Mesenchymal stem cell (in vitro differentiated cells and primary cell): ENCODE results near the gene RIPPLY3.
"Not testable (repeated sequence)": the region's sequence is repeated elsewhere in the genome, so short reads cannot be mapped to it uniquely, and the experiment has no call there.

Experiments
- DNase-seq: peaks from one replicate; pipeline ENCODE4 v3.0.0-alpha.2; 2013
- H2AFZ ChIP-seq: one replicate; pipeline ENCODE4 v1.6.1; 2013; ENCODE audit warnings: low read depth, mild to moderate bottlenecking, control low read depth, inconsistent platforms, low read length, moderate library complexity
- H2AK5ac ChIP-seq: 2 replicates; pipeline ENCODE4 v1.6.1; 2013; ENCODE audit warnings: low read length, moderate library complexity, mild to moderate bottlenecking, inconsistent platforms; ENCODE audit not compliant: severe bottlenecking
- H2BK120ac ChIP-seq: one replicate; pipeline ENCODE4 v1.6.1; 2013; ENCODE audit warnings: low read depth, mild to moderate bottlenecking, inconsistent platforms, low read length, moderate library complexity
- H2BK12ac ChIP-seq, 2 experiments: one replicate each; pipeline ENCODE4 v1.6.1; 2013; ENCODE audit warnings: inconsistent platforms in 2 of 2, low read length in 2 of 2, mild to moderate bottlenecking in 2 of 2, moderate library complexity in 2 of 2, control low read depth in 1 of 2
- H2BK15ac ChIP-seq: one replicate; pipeline ENCODE4 v1.6.1; 2013; ENCODE audit warnings: mild to moderate bottlenecking, low read depth, inconsistent platforms; ENCODE audit not compliant: poor library complexity, severe bottlenecking
- H2BK5ac ChIP-seq: 2 replicates; pipeline ENCODE4 v1.6.1; 2013; ENCODE audit warnings: low read depth, mild to moderate bottlenecking, low read length, control low read depth, inconsistent platforms; ENCODE audit not compliant: poor library complexity, severe bottlenecking
- H3K14ac ChIP-seq, 2 experiments: one replicate each; pipeline ENCODE4 v1.6.1; 2013; ENCODE audit warnings: inconsistent platforms in 2 of 2, low read length in 2 of 2, control low read depth in 1 of 2, mild to moderate bottlenecking in 1 of 2, moderate library complexity in 1 of 2
- H3K18ac ChIP-seq, 2 experiments: one replicate each; pipeline ENCODE4 v1.6.1; 2013; ENCODE audit warnings: inconsistent platforms in 2 of 2, low read length in 2 of 2, control low read depth in 1 of 2, low read depth in 1 of 2, mild to moderate bottlenecking in 1 of 2
- H3K23ac ChIP-seq, 2 experiments: one replicate each; pipeline ENCODE4 v1.6.1; 2013; ENCODE audit warnings: inconsistent platforms in 2 of 2, low read length in 2 of 2, mild to moderate bottlenecking in 2 of 2, moderate library complexity in 2 of 2, control low read depth in 1 of 2
- H3K27ac ChIP-seq: 2 replicates; pipeline ENCODE4 v1.5.1; 2013; ENCODE audit warnings: mild to moderate bottlenecking, moderate library complexity, low read length, control low read depth, inconsistent platforms; ENCODE audit not compliant: poor library complexity, severe bottlenecking
- H3K27me3 ChIP-seq, 2 experiments: 2 replicates each; pipeline versions ENCODE4 v1.6.1 to v1.7.0; 2013; ENCODE audit warnings: low read length in 2 of 2, mild to moderate bottlenecking in 2 of 2, moderate library complexity in 2 of 2, control low read depth in 1 of 2, inconsistent platforms in 1 of 2; ENCODE audit not compliant: control insufficient read depth in 1 of 2, insufficient read depth in 1 of 2
- H3K36me3 ChIP-seq, 2 experiments: 2 replicates each; pipeline versions ENCODE4 v1.6.1 to v1.7.0; 2013; ENCODE audit warnings: low read length in 2 of 2, control low read depth in 1 of 2, inconsistent platforms in 1 of 2, low read depth in 1 of 2, mild to moderate bottlenecking in 1 of 2; ENCODE audit not compliant: insufficient read depth in 2 of 2, control insufficient read depth in 1 of 2
- H3K4ac ChIP-seq, 2 experiments: one replicate each; pipeline ENCODE4 v1.6.1; 2013; ENCODE audit warnings: inconsistent platforms in 2 of 2, low read length in 2 of 2, mild to moderate bottlenecking in 2 of 2, moderate library complexity in 2 of 2, control low read depth in 1 of 2, low read depth in 1 of 2
- H3K4me1 ChIP-seq: 2 replicates; pipeline ENCODE4 v1.6.1; 2013; ENCODE audit warnings: low read depth, low read length, control low read depth; ENCODE audit not compliant: control insufficient read depth, insufficient read depth
- H3K4me2 ChIP-seq: 2 replicates; pipeline ENCODE4 v1.6.1; 2013; ENCODE audit warnings: low read length, mild to moderate bottlenecking, inconsistent platforms; ENCODE audit not compliant: poor library complexity, severe bottlenecking
- H3K4me3 ChIP-seq, 2 experiments: 2 replicates each; pipeline versions ENCODE4 v1.5.1 to v1.7.0; 2013; ENCODE audit warnings: low read length in 2 of 2, mild to moderate bottlenecking in 2 of 2, control low read depth in 1 of 2, low read depth in 1 of 2; ENCODE audit not compliant: insufficient read depth in 1 of 2
- H3K79me1 ChIP-seq: replicated peaks from 2 replicates; pipeline ENCODE4 v1.6.1; 2013; ENCODE audit warnings: mild to moderate bottlenecking, control low read depth, low read length, inconsistent platforms; ENCODE audit not compliant: poor library complexity, severe bottlenecking
- H3K9ac ChIP-seq: 2 replicates; pipeline ENCODE4 v1.7.0; 2013; ENCODE audit warnings: mild to moderate bottlenecking, low read length, moderate library complexity
- H3K9me3 ChIP-seq: 2 replicates; pipeline ENCODE4 v1.7.0; 2013; ENCODE audit warnings: mild to moderate bottlenecking, low read length; ENCODE audit not compliant: control insufficient read depth
- H4K8ac ChIP-seq: one replicate; pipeline ENCODE4 v1.6.1; 2013; ENCODE audit warnings: inconsistent platforms, mild to moderate bottlenecking, low read length, moderate library complexity
- H4K91ac ChIP-seq: one replicate; pipeline ENCODE4 v1.6.1; 2013; ENCODE audit warnings: mild to moderate bottlenecking, low read length, inconsistent platforms
- WGBS: methylation state at CpG from one replicate; pipeline ENCODE4 v1.1.7; 2013; ENCODE audit warnings: mixed read lengths; 5-methylcytosine and 5-hydroxymethylcytosine counted together

RIPPLY3 gene

GRCh38 chr21:37034394-37034793 is 27.9 kb downstream of the RIPPLY3 start:
- H4K8ac ChIP-seq, H2BK15ac ChIP-seq, H3K4me1 ChIP-seq, DNase-seq, H3K36me3 ChIP-seq, H3K4me3 ChIP-seq, H3K14ac ChIP-seq, H3K79me1 ChIP-seq, H2AK5ac ChIP-seq, H3K4ac ChIP-seq, H3K9me3 ChIP-seq, H3K23ac ChIP-seq, H3K18ac ChIP-seq, H3K27ac ChIP-seq, H2AFZ ChIP-seq, H3K4me2 ChIP-seq, H2BK120ac ChIP-seq, H4K91ac ChIP-seq, H2BK5ac ChIP-seq, H2BK12ac ChIP-seq, H3K9ac ChIP-seq: not testable (repeated sequence)
- WGBS: 100% methylated on average over 4 of the region's 4 CpGs
- H3K27me3 ChIP-seq: peaks cover 0 to 18% of the 10 kb centered on the region in 2 experiments

DNA sequence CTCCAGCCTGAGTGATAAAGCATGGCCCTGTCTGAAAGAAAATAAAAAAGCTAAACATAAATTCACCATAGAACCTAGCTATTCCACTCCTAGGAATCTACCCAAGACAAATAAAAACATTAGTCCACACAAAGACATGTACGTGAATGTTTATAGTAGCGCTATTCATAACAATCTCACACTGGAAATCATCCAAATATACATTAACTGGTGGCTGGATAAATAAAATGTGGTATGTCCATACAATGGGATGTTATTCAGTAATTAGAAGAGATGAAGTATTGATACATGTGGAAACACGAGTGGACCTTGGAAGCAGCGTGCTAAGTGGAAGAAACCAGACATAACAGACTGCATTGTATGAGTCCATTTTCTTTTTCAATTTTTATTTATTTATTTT is 29.7 kb downstream of the RIPPLY3 start:
- no peaks in the 10 kb centered on the region for H3K79me1 ChIP-seq
- no peak overlapping the region for H3K4me2 ChIP-seq
- H2BK15ac ChIP-seq: no peak overlapping the region
- H4K8ac ChIP-seq: no peak overlapping the region
- peaks cover 5% of the 10 kb centered on the region for H3K4me1 ChIP-seq
- H3K18ac ChIP-seq: no peak overlapping the region
- no peak overlapping the region for H4K91ac ChIP-seq
- no peak overlapping the region for H3K23ac ChIP-seq
- no peak for DNase-seq
- H3K36me3 ChIP-seq: no peaks in the 10 kb centered on the region
- no peak overlapping the region for H2BK12ac ChIP-seq
- no peak overlapping the region for H3K4ac ChIP-seq
- H3K9ac ChIP-seq: no peak overlapping the region
- no peak overlapping the region for H3K14ac ChIP-seq
- H2BK5ac ChIP-seq: no peak overlapping the region
- no peaks in the 10 kb centered on the region for H3K9me3 ChIP-seq
- H3K27me3 ChIP-seq: peaks cover 0 to 11% of the 10 kb centered on the region in 2 experiments
- WGBS: 86% methylated on average over 1 of the region's 4 CpGs
- H2AFZ ChIP-seq: no peak overlapping the region
- H2AK5ac ChIP-seq: no peak overlapping the region
- no peak overlapping the region for H2BK120ac ChIP-seq
- H3K27ac ChIP-seq: no peak overlapping the region
- no peak overlapping the region for H3K4me3 ChIP-seq

DNA sequence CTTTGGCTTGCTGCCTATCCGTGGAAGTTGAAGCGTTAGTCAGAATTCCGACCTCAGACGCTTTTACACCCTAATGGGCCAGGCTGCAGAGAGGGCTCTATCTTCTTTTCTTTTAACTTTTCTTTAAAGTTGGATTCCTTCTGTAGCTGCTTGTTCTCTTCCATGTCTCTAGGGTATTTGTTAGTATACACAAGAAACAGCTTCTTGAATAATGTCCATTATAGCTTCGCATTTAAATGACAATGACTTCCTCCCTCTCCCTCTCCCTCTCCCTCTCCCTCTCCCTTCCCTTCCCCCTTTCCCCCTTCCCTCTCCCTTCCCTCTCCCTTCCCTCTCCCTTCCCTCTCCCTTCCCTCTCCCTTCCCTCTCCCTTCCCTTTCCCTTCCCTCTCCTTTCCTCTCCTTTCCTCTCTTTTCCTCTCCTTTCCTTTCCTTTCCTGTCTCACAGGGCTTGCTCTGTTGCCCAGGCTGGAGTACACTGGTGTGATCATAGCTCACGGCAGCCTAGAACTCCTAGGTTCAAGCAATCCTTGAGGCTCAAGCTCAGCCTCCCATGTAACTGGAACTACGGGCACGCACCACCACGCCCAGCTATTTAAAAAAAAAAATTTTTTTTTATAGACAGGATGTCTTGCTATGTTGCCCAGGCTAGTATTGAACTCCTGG is 33.0 kb downstream of the RIPPLY3 start:
- H2BK15ac ChIP-seq: no peak overlapping the region
- H3K27me3 ChIP-seq: peaks cover 0 to 2% of the 10 kb centered on the region in 2 experiments
- no peak overlapping the region for H3K27ac ChIP-seq
- no peak overlapping the region for H2BK5ac ChIP-seq
- no peak overlapping the region for H2BK12ac ChIP-seq
- WGBS: 52% methylated on average over 8 of the region's 9 CpGs
- H2BK120ac ChIP-seq: no peak overlapping the region
- no peaks in the 10 kb centered on the region for H3K4me1 ChIP-seq
- no peaks in the 10 kb centered on the region for H3K9me3 ChIP-seq
- H3K79me1 ChIP-seq: no peaks in the 10 kb centered on the region
- no peak overlapping the region for H3K18ac ChIP-seq
- H2AFZ ChIP-seq: no peak overlapping the region
- no peaks in the 10 kb centered on the region for H3K36me3 ChIP-seq
- no peak overlapping the region for H3K4me3 ChIP-seq
- no peak overlapping the region for H4K91ac ChIP-seq
- no peak overlapping the region for H3K4me2 ChIP-seq
- no peak overlapping the region for H3K14ac ChIP-seq
- no peak overlapping the region for H3K23ac ChIP-seq
- H4K8ac ChIP-seq: no peak overlapping the region
- DNase-seq: no peak
- H2AK5ac ChIP-seq: no peak overlapping the region
- no peak overlapping the region for H3K9ac ChIP-seq
- no peak overlapping the region for H3K4ac ChIP-seq

- Histone ChIP-seq H4K91ac (no peak overlapping the region), H3K4me2 (no peak overlapping the region), H3K4me1 (no peaks in the 10 kb centered on the region), H4K8ac (no peak overlapping the region), H3K14ac (no peak overlapping the region), H2AFZ (no peak overlapping the region), H2BK12ac (no peak overlapping the region), H3K9ac (no peak overlapping the region), H3K36me3 (no peaks in the 10 kb centered on the region), H3K27ac (no peak overlapping the region), H3K27me3 (peaks cover 0 to 2% of the 10 kb centered on the region in 2 experiments), H3K79me1 (no peaks in the 10 kb centered on the region), H2BK120ac (no peak overlapping the region), H3K18ac (no peak overlapping the region), H2BK5ac (no peak overlapping the region), H3K9me3 (no peaks in the 10 kb centered on the region), H3K4me3 (no peak overlapping the region), H2BK15ac (no peak overlapping the region), H2AK5ac (no peak overlapping the region), H3K23ac (no peak overlapping the region), H3K4ac (no peak overlapping the region)
- DNase-seq: no peak
- no CpG with 5 or more reads among the region's 3 CpGs for WGBS
These were observed 33.7 kb downstream of the RIPPLY3 start for GRCh38 chr21:37040212-37040611.
